Activated CD4-positive, alpha-beta T cell treated with anti-CD3 and anti-CD28 coated beads for 36 hours (primary cell): ENCODE data around the gene MBTPS2. TPM values are rescaled to one million over a fixed set of nuclear protein-coding genes. Genes with fewer than 3 reads are reported as not detected.
A peak's percentile ranks its signal among the peaks of the same experiment; 100 is the strongest.

Source experiments
- ATAC-seq: fragments of 200-7000 bp; cut with Tn5 transposase; one replicate; pipeline ENCODE4 v1.10.0; 2021; ENCODE audit warnings: mild to moderate bottlenecking, moderate library complexity
- CTCF ChIA-PET: fragments of 350-600 bp; sonication (Branson Sonifier 250); formaldehyde crosslinking; loops from one replicate; lab custom pipeline; 2021; ENCODE audit warnings: antibody characterized with exemption; lab: Charles Lee
- POLR2A ChIA-PET: fragments of 350-600 bp; sonication (Branson Sonifier 250); formaldehyde crosslinking; loops from one replicate; lab custom pipeline; 2021; ENCODE audit warnings: antibody characterized with exemption, inconsistent platforms; lab: Charles Lee
- DNase-seq: peaks from one replicate; pipeline ENCODE4 v3.0.0-alpha.2; 2020
- H3K27ac Mint-ChIP-seq: one replicate; pipeline ENCODE4 v1.8.0; 2021; ENCODE audit warnings: mixed read lengths
- H3K27me3 Mint-ChIP-seq: one replicate; pipeline ENCODE4 v1.8.0; 2021; ENCODE audit warnings: mixed read lengths
- H3K36me3 Mint-ChIP-seq: one replicate; pipeline ENCODE4 v1.8.0; 2021; ENCODE audit warnings: low read depth, mixed read lengths
- H3K4me1 Mint-ChIP-seq: one replicate; pipeline ENCODE4 v1.8.0; 2021; ENCODE audit warnings: mixed read lengths
- H3K4me3 Mint-ChIP-seq: one replicate; pipeline ENCODE4 v1.8.0; 2021; ENCODE audit warnings: mild to moderate bottlenecking, moderate library complexity, mixed read lengths
- H3K9me3 Mint-ChIP-seq: one replicate; pipeline ENCODE4 v1.8.0; 2021; ENCODE audit warnings: low read depth, mixed read lengths
- intact Hi-C, 2 experiments: fragments of 100-400 bp; cut with DNase I in 1 of 2; cut with micrococcal nuclease in 1 of 2; formaldehyde crosslinking; loops; one replicate each; pipeline versions ENCODE4 v1.14.2 to v1.15.1; 2022 to 2024; cut with DNase I, micrococcal nuclease
- total RNA-seq, 2 experiments: library from RNA; stranded (reverse); gene quantifications; one replicate each; pipeline ENCODE4 v1.2.3, GENCODE V29; 2021

MBTPS2 gene
- total RNA-seq: 1 to 10 TPM; 6.9 to 7.8 TPM

- peaks cover 11% of the 10 kb centered on the region for H3K4me1 Mint-ChIP-seq
- intact Hi-C loops: loop anchor here (1.0 to 10.0 kb wide), 8 partner anchors 102 to 1315 kb away; partner anchors contain the start of genes CNKSR2 (in 1 of the 2) and SMS (in 1 of the 2)
- H3K27ac Mint-ChIP-seq: peak within 1 kb of the TSS; percentile 92
- H3K36me3 Mint-ChIP-seq: peaks cover 6% of the 10 kb centered on the region
- ChIA-PET POLR2A (no interaction called here), CTCF (interaction anchor here (0.6 to 0.7 kb wide), 2 partner anchors 103 to 156 kb away, joined by 3 to 4 read pairs; no protein-coding TSS in a partner anchor)
- ATAC-seq: peak; percentile 87
- H3K9me3 Mint-ChIP-seq: no peaks in the 10 kb centered on the region
- DNase-seq: peak; percentile 90
- H3K4me3 Mint-ChIP-seq: peak within 1 kb of the TSS; percentile 84
- no peaks in the 10 kb centered on the region for H3K27me3 Mint-ChIP-seq
Observed at GRCh38 chrX:21839334-21840192, at the start of gene MBTPS2. Gene MBTPS2 (plus strand): TSS chrX:21839617. CDS start chrX:21839735, 118 bp downstream.

- ChIA-PET CTCF (interaction anchor here (0.7 kb wide), 1 partner anchor 921 kb away, joined by 3 read pairs; no protein-coding TSS in a partner anchor), POLR2A (no interaction called here)
- Mint-ChIP-seq H3K36me3 (no peaks in the 10 kb centered on the region), H3K4me1 (no peaks in the 10 kb centered on the region), H3K27me3 (no peaks in the 10 kb centered on the region), H3K9me3 (no peaks in the 10 kb centered on the region), H3K4me3 (no peak overlapping the region), H3K27ac (no peak overlapping the region)
- DNase-seq: no peak
- no peak for ATAC-seq
- intact Hi-C loops: no loop called here
Observed at GRCh38 chrX:21798677-21799219, 40.7 kb upstream of the MBTPS2 start.

GRCh38 chrX:21799767-21800166 lies 39.6 kb upstream of the MBTPS2 start:
- CTCF ChIA-PET: no interaction called here
- no peaks in the 10 kb centered on the region for H3K27me3 Mint-ChIP-seq
- no peaks in the 10 kb centered on the region for H3K9me3 Mint-ChIP-seq
- DNase-seq (no peak), ATAC-seq (no peak)
- no peaks in the 10 kb centered on the region for H3K4me1 Mint-ChIP-seq
- H3K4me3 Mint-ChIP-seq: no peak overlapping the region
- intact Hi-C loops: no loop called here
- no peak overlapping the region for H3K27ac Mint-ChIP-seq
- no peaks in the 10 kb centered on the region for H3K36me3 Mint-ChIP-seq
- POLR2A ChIA-PET: no interaction called here

- CTCF ChIA-PET: no interaction called here
- POLR2A ChIA-PET: no interaction called here
- ATAC-seq (no peak), DNase-seq (no peak)
- Mint-ChIP-seq H3K4me1 (no peaks in the 10 kb centered on the region), H3K4me3 (no peak overlapping the region), H3K9me3 (no peaks in the 10 kb centered on the region), H3K27ac (no peak overlapping the region), H3K27me3 (no peaks in the 10 kb centered on the region), H3K36me3 (no peaks in the 10 kb centered on the region)
- intact Hi-C loops: no loop called here
Observed at GRCh38 chrX:21800344-21800770, 39.1 kb upstream of the MBTPS2 start.

- H3K4me1 Mint-ChIP-seq: no peaks in the 10 kb centered on the region
- DNase-seq (no peak), ATAC-seq (no peak)
- intact Hi-C loops: no loop called here
- H3K9me3 Mint-ChIP-seq: no peaks in the 10 kb centered on the region
- ChIA-PET CTCF (no interaction called here), POLR2A (no interaction called here)
- no peak overlapping the region for H3K4me3 Mint-ChIP-seq
- H3K36me3 Mint-ChIP-seq: no peaks in the 10 kb centered on the region
- H3K27me3 Mint-ChIP-seq: no peaks in the 10 kb centered on the region
- no peak overlapping the region for H3K27ac Mint-ChIP-seq
Observed at GRCh38 chrX:21802054-21802670, 37.3 kb upstream of the MBTPS2 start.

- H3K27ac Mint-ChIP-seq: no peak overlapping the region
- intact Hi-C loops: no loop called here
- no peaks in the 10 kb centered on the region for H3K36me3 Mint-ChIP-seq
- ATAC-seq (no peak), DNase-seq (no peak)
- CTCF ChIA-PET: no interaction called here
- H3K4me3 Mint-ChIP-seq: no peak overlapping the region
- H3K4me1 Mint-ChIP-seq: no peaks in the 10 kb centered on the region
- H3K9me3 Mint-ChIP-seq: no peaks in the 10 kb centered on the region
- POLR2A ChIA-PET: no interaction called here
- no peaks in the 10 kb centered on the region for H3K27me3 Mint-ChIP-seq
Observed at GRCh38 chrX:21802839-21803238, 36.6 kb upstream of the MBTPS2 start.

GRCh38 chrX:21806691-21807090 lies 32.7 kb upstream of the MBTPS2 start:
- intact Hi-C loops: no loop called here
- Mint-ChIP-seq H3K36me3 (no peaks in the 10 kb centered on the region), H3K4me3 (no peak overlapping the region), H3K9me3 (peaks cover 2% of the 10 kb centered on the region), H3K27ac (no peak overlapping the region), H3K27me3 (no peaks in the 10 kb centered on the region), H3K4me1 (no peaks in the 10 kb centered on the region)
- POLR2A ChIA-PET: no interaction called here
- DNase-seq (no peak), ATAC-seq (peak; percentile 30)
- CTCF ChIA-PET: no interaction called here

GRCh38 chrX:21811832-21812231 lies 27.6 kb upstream of the MBTPS2 start:
- DNase-seq: no peak
- CTCF ChIA-PET: interaction anchor here (0.6 kb wide), 1 partner anchor 26 kb away, joined by 6 read pairs; no protein-coding TSS in a partner anchor
- no peak for ATAC-seq
- Mint-ChIP-seq H3K9me3 (peaks cover 2% of the 10 kb centered on the region), H3K27me3 (no peaks in the 10 kb centered on the region), H3K27ac (no peak overlapping the region), H3K4me3 (no peak overlapping the region), H3K4me1 (no peaks in the 10 kb centered on the region), H3K36me3 (no peaks in the 10 kb centered on the region)
- intact Hi-C loops: no loop called here
- POLR2A ChIA-PET: no interaction called here

GRCh38 chrX:21812628-21813027 lies 26.8 kb upstream of the MBTPS2 start:
- ATAC-seq (no peak), DNase-seq (no peak)
- CTCF ChIA-PET: interaction anchor here (0.6 kb wide), 1 partner anchor 25 kb away, joined by 6 read pairs; no protein-coding TSS in a partner anchor
- Mint-ChIP-seq H3K27ac (no peak overlapping the region), H3K4me3 (no peak overlapping the region), H3K36me3 (no peaks in the 10 kb centered on the region), H3K4me1 (no peaks in the 10 kb centered on the region), H3K9me3 (peaks cover 2% of the 10 kb centered on the region), H3K27me3 (no peaks in the 10 kb centered on the region)
- intact Hi-C loops: no loop called here
- POLR2A ChIA-PET: no interaction called here

GRCh38 chrX:21813612-21814368 lies 25.6 kb upstream of the MBTPS2 start:
- intact Hi-C loops: no loop called here
- Mint-ChIP-seq H3K36me3 (no peaks in the 10 kb centered on the region), H3K4me1 (no peaks in the 10 kb centered on the region), H3K27me3 (no peaks in the 10 kb centered on the region), H3K9me3 (peaks cover 2% of the 10 kb centered on the region), H3K27ac (no peak overlapping the region), H3K4me3 (no peak overlapping the region)
- ChIA-PET POLR2A (no interaction called here), CTCF (no interaction called here)
- ATAC-seq: no peak
- no peak for DNase-seq

- Mint-ChIP-seq H3K27me3 (no peaks in the 10 kb centered on the region), H3K27ac (no peak overlapping the region), H3K36me3 (no peaks in the 10 kb centered on the region), H3K4me3 (no peak overlapping the region), H3K9me3 (peaks cover 2% of the 10 kb centered on the region), H3K4me1 (no peaks in the 10 kb centered on the region)
- ATAC-seq (no peak), DNase-seq (no peak)
- intact Hi-C loops: no loop called here
- POLR2A ChIA-PET: no interaction called here
- CTCF ChIA-PET: no interaction called here
Observed at GRCh38 chrX:21816136-21816535, 23.3 kb upstream of the MBTPS2 start.
